Mesenchymal stem cell (in vitro differentiated cells and primary cell): ENCODE data around the gene CETP.

ENCODE experiments used
- DNase-seq: peaks from one replicate; pipeline ENCODE4 v3.0.0-alpha.2; 2013
- H2AFZ ChIP-seq: one replicate; pipeline ENCODE4 v1.6.1; 2013; ENCODE audit warnings: low read depth, mild to moderate bottlenecking, control low read depth, inconsistent platforms, low read length, moderate library complexity
- H2AK5ac ChIP-seq: 2 replicates; pipeline ENCODE4 v1.6.1; 2013; ENCODE audit warnings: low read length, moderate library complexity, mild to moderate bottlenecking, inconsistent platforms; ENCODE audit not compliant: severe bottlenecking
- H2BK120ac ChIP-seq: one replicate; pipeline ENCODE4 v1.6.1; 2013; ENCODE audit warnings: low read depth, mild to moderate bottlenecking, inconsistent platforms, low read length, moderate library complexity
- H2BK12ac ChIP-seq, 2 experiments: one replicate each; pipeline ENCODE4 v1.6.1; 2013; ENCODE audit warnings: inconsistent platforms in 2 of 2, low read length in 2 of 2, mild to moderate bottlenecking in 2 of 2, moderate library complexity in 2 of 2, control low read depth in 1 of 2
- H2BK15ac ChIP-seq: one replicate; pipeline ENCODE4 v1.6.1; 2013; ENCODE audit warnings: mild to moderate bottlenecking, low read depth, inconsistent platforms; ENCODE audit not compliant: poor library complexity, severe bottlenecking
- H2BK5ac ChIP-seq: 2 replicates; pipeline ENCODE4 v1.6.1; 2013; ENCODE audit warnings: low read depth, mild to moderate bottlenecking, low read length, control low read depth, inconsistent platforms; ENCODE audit not compliant: poor library complexity, severe bottlenecking
- H3K14ac ChIP-seq, 2 experiments: one replicate each; pipeline ENCODE4 v1.6.1; 2013; ENCODE audit warnings: inconsistent platforms in 2 of 2, low read length in 2 of 2, control low read depth in 1 of 2, mild to moderate bottlenecking in 1 of 2, moderate library complexity in 1 of 2
- H3K18ac ChIP-seq, 2 experiments: one replicate each; pipeline ENCODE4 v1.6.1; 2013; ENCODE audit warnings: inconsistent platforms in 2 of 2, low read length in 2 of 2, control low read depth in 1 of 2, low read depth in 1 of 2, mild to moderate bottlenecking in 1 of 2
- H3K23ac ChIP-seq, 2 experiments: one replicate each; pipeline ENCODE4 v1.6.1; 2013; ENCODE audit warnings: inconsistent platforms in 2 of 2, low read length in 2 of 2, mild to moderate bottlenecking in 2 of 2, moderate library complexity in 2 of 2, control low read depth in 1 of 2
- H3K27ac ChIP-seq: 2 replicates; pipeline ENCODE4 v1.5.1; 2013; ENCODE audit warnings: mild to moderate bottlenecking, moderate library complexity, low read length, control low read depth, inconsistent platforms; ENCODE audit not compliant: poor library complexity, severe bottlenecking
- H3K27me3 ChIP-seq, 2 experiments: 2 replicates each; pipeline versions ENCODE4 v1.6.1 to v1.7.0; 2013; ENCODE audit warnings: low read length in 2 of 2, mild to moderate bottlenecking in 2 of 2, moderate library complexity in 2 of 2, control low read depth in 1 of 2, inconsistent platforms in 1 of 2; ENCODE audit not compliant: control insufficient read depth in 1 of 2, insufficient read depth in 1 of 2
- H3K36me3 ChIP-seq, 2 experiments: 2 replicates each; pipeline versions ENCODE4 v1.6.1 to v1.7.0; 2013; ENCODE audit warnings: low read length in 2 of 2, control low read depth in 1 of 2, inconsistent platforms in 1 of 2, low read depth in 1 of 2, mild to moderate bottlenecking in 1 of 2; ENCODE audit not compliant: insufficient read depth in 2 of 2, control insufficient read depth in 1 of 2
- H3K4ac ChIP-seq, 2 experiments: one replicate each; pipeline ENCODE4 v1.6.1; 2013; ENCODE audit warnings: inconsistent platforms in 2 of 2, low read length in 2 of 2, mild to moderate bottlenecking in 2 of 2, moderate library complexity in 2 of 2, control low read depth in 1 of 2, low read depth in 1 of 2
- H3K4me1 ChIP-seq: 2 replicates; pipeline ENCODE4 v1.6.1; 2013; ENCODE audit warnings: low read depth, low read length, control low read depth; ENCODE audit not compliant: control insufficient read depth, insufficient read depth
- H3K4me2 ChIP-seq: 2 replicates; pipeline ENCODE4 v1.6.1; 2013; ENCODE audit warnings: low read length, mild to moderate bottlenecking, inconsistent platforms; ENCODE audit not compliant: poor library complexity, severe bottlenecking
- H3K4me3 ChIP-seq, 2 experiments: 2 replicates each; pipeline versions ENCODE4 v1.5.1 to v1.7.0; 2013; ENCODE audit warnings: low read length in 2 of 2, mild to moderate bottlenecking in 2 of 2, control low read depth in 1 of 2, low read depth in 1 of 2; ENCODE audit not compliant: insufficient read depth in 1 of 2
- H3K79me1 ChIP-seq: replicated peaks from 2 replicates; pipeline ENCODE4 v1.6.1; 2013; ENCODE audit warnings: mild to moderate bottlenecking, control low read depth, low read length, inconsistent platforms; ENCODE audit not compliant: poor library complexity, severe bottlenecking
- H3K9ac ChIP-seq: 2 replicates; pipeline ENCODE4 v1.7.0; 2013; ENCODE audit warnings: mild to moderate bottlenecking, low read length, moderate library complexity
- H3K9me3 ChIP-seq: 2 replicates; pipeline ENCODE4 v1.7.0; 2013; ENCODE audit warnings: mild to moderate bottlenecking, low read length; ENCODE audit not compliant: control insufficient read depth
- H4K8ac ChIP-seq: one replicate; pipeline ENCODE4 v1.6.1; 2013; ENCODE audit warnings: inconsistent platforms, mild to moderate bottlenecking, low read length, moderate library complexity
- H4K91ac ChIP-seq: one replicate; pipeline ENCODE4 v1.6.1; 2013; ENCODE audit warnings: mild to moderate bottlenecking, low read length, inconsistent platforms
- WGBS: methylation state at CpG from one replicate; pipeline ENCODE4 v1.1.7; 2013; ENCODE audit warnings: mixed read lengths; 5-methylcytosine and 5-hydroxymethylcytosine counted together

The CETP gene

GRCh38 chr16:57016301-57016700 is 54.6 kb downstream of the CETP start:
- Histone ChIP-seq H3K4ac (no peak overlapping the region), H3K79me1 (no peaks in the 10 kb centered on the region), H3K4me3 (no peak overlapping the region), H2AFZ (no peak overlapping the region), H3K27ac (no peak overlapping the region), H2BK120ac (no peak overlapping the region), H2BK12ac (no peak overlapping the region), H4K91ac (no peak overlapping the region), H3K4me1 (no peaks in the 10 kb centered on the region), H4K8ac (no peak overlapping the region), H3K14ac (no peak overlapping the region), H3K9ac (no peak overlapping the region), H2BK15ac (no peak overlapping the region), H3K4me2 (no peak overlapping the region), H3K36me3 (peaks cover 10 to 56% of the 10 kb centered on the region in 2 experiments), H3K27me3 (no peaks in the 10 kb centered on the region), H3K23ac (no peak overlapping the region), H2BK5ac (no peak overlapping the region), H3K9me3 (no peaks in the 10 kb centered on the region), H2AK5ac (no peak overlapping the region), H3K18ac (no peak overlapping the region)
- WGBS, result 88% methylated on average over 4 of the region's 6 CpGs
- no peak for DNase-seq

GRCh38 chr16:57016831-57017230 is 55.1 kb downstream of the CETP start:
- H3K27ac ChIP-seq, result no peak overlapping the region
- H2BK120ac ChIP-seq, result no peak overlapping the region
- H3K27me3 ChIP-seq, result no peaks in the 10 kb centered on the region
- H3K23ac ChIP-seq, result no peak overlapping the region
- no peak overlapping the region for H3K4me3 ChIP-seq
- H3K9me3 ChIP-seq, result no peaks in the 10 kb centered on the region
- H3K4ac ChIP-seq, result peak overlapping the region in 1 of 2 experiments; percentile 47
- no peak overlapping the region for H2BK5ac ChIP-seq
- H4K91ac ChIP-seq, result no peak overlapping the region
- no peak overlapping the region for H2AFZ ChIP-seq
- H3K18ac ChIP-seq, result no peak overlapping the region
- no peaks in the 10 kb centered on the region for H3K4me1 ChIP-seq
- no peak for DNase-seq
- no peak overlapping the region for H2AK5ac ChIP-seq
- no peaks in the 10 kb centered on the region for H3K79me1 ChIP-seq
- no peak overlapping the region for H3K14ac ChIP-seq
- H2BK12ac ChIP-seq, result no peak overlapping the region
- no peak overlapping the region for H2BK15ac ChIP-seq
- H4K8ac ChIP-seq, result no peak overlapping the region
- no peak overlapping the region for H3K4me2 ChIP-seq
- H3K9ac ChIP-seq, result no peak overlapping the region
- 91% methylated on average over 5 of the region's 6 CpGs for WGBS
- H3K36me3 ChIP-seq, result peaks cover 13 to 61% of the 10 kb centered on the region in 2 experiments

DNA sequence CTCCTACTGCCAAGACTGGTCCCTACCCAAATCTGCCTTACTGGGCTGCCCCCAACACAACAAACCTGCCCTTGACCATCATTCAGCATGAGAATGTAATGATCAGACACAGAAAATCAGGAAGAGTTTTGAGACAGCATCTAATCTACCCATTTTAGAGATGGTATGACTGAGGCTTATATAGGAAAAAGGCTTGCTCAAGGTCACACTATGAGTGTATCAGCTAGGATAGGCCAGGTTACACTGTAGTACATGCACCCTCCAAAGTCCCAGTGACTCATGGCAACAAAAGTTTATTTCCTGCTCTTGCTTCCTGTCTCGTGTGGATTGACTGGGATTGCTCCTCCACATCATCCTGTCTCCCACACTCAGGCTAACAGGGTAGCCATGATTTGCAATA is 55.5 kb downstream of the CETP start:
- H3K4ac ChIP-seq, result no peak overlapping the region
- H4K8ac ChIP-seq, result no peak overlapping the region
- no peak overlapping the region for H2AFZ ChIP-seq
- no peak overlapping the region for H2BK12ac ChIP-seq
- no peak overlapping the region for H3K23ac ChIP-seq
- WGBS, result 11% methylated on average over 1 of the region's 1 CpG
- no peak overlapping the region for H3K4me2 ChIP-seq
- H3K9ac ChIP-seq, result no peak overlapping the region
- no peak overlapping the region for H3K18ac ChIP-seq
- H2BK15ac ChIP-seq, result no peak overlapping the region
- H3K79me1 ChIP-seq, result no peaks in the 10 kb centered on the region
- no peaks in the 10 kb centered on the region for H3K4me1 ChIP-seq
- H3K9me3 ChIP-seq, result no peaks in the 10 kb centered on the region
- H3K36me3 ChIP-seq, result peaks cover 17 to 65% of the 10 kb centered on the region in 2 experiments
- no peak overlapping the region for H2BK5ac ChIP-seq
- H3K4me3 ChIP-seq, result no peak overlapping the region
- H3K14ac ChIP-seq, result no peak overlapping the region
- H2AK5ac ChIP-seq, result no peak overlapping the region
- H3K27me3 ChIP-seq, result no peaks in the 10 kb centered on the region
- DNase-seq, result peak; percentile 33
- H2BK120ac ChIP-seq, result no peak overlapping the region
- H4K91ac ChIP-seq, result no peak overlapping the region
- no peak overlapping the region for H3K27ac ChIP-seq

DNA sequence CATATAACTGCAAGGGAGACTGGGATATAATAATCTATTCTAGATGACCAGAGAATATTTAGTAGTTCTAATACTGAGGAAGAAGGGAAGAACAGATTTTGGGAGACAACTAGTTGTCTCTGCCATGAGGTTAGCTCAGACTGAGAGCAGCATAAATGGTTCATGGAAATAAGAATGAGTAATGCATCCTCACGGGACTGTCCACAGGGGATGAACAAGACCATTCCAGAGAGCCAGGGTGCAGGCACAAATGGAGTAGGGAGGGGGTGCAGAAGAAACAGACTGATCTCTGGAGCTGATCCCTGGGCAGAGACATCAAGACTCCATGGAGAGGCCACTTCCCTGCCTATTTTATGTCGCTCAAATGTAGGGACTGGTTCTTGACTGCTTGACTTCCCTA is 58.0 kb downstream of the CETP start:
- Histone ChIP-seq H2BK5ac (no peak overlapping the region), H4K91ac (no peak overlapping the region), H2AFZ (no peak overlapping the region), H3K79me1 (no peaks in the 10 kb centered on the region), H2BK12ac (no peak overlapping the region), H3K4me2 (no peak overlapping the region), H2AK5ac (no peak overlapping the region), H3K4me3 (no peak overlapping the region), H3K9me3 (no peaks in the 10 kb centered on the region), H3K4ac (no peak overlapping the region), H3K14ac (no peak overlapping the region), H2BK15ac (peak overlapping the region; percentile 33), H2BK120ac (no peak overlapping the region), H3K18ac (no peak overlapping the region), H3K27ac (no peak overlapping the region), H3K9ac (peak overlapping the region; percentile 3), H3K36me3 (peaks cover 27 to 90% of the 10 kb centered on the region in 2 experiments), H3K23ac (no peak overlapping the region), H3K4me1 (no peaks in the 10 kb centered on the region), H3K27me3 (no peaks in the 10 kb centered on the region), H4K8ac (no peak overlapping the region)
- DNase-seq, result no peak
- WGBS, result 88% methylated on average over 2 of the region's 2 CpGs
